ENCODE data around the gene ACADSB. TPM values are rescaled to one million over a fixed set of nuclear protein-coding genes. Genes with fewer than 3 reads are reported as not detected.

ACADSB gene
- total and polyA plus RNA-seq, 2 donors (not counting 1 experiment from before 2014, with no cell fraction given), result 6.8 to 27.8 TPM

DNA sequence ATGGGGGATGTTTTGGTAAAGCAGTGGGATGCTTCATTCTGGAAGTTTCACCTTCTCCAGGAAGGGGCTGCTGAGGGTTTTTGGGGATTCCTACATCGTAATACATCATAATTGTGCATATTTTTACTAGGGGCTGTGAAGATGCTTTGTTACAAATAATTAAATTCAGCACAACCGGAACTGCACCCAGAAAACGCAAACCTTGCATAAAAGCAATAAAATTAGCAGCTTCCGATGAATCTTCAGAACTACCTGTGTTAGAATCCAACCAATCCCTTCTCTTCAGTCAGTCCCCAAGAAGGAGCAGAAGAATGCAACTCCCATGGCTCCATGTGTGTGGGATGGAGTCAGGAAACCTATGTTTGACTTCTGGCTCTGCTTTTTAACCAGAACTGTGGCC is 78.5 kb downstream of the ACADSB start:
- CTCF ChIA-PET, result no interaction called here
- Histone ChIP-seq H3K36me3 (replicated peaks in 1 of 2; ENCODE audit: control extremely low read depth in 1 of 2, control insufficient read depth in 1 of 2, extremely low read depth in 1 of 2, insufficient read depth in 2 of 2, low read length in 1 of 2) (no peaks in the 10 kb centered on the region), H3K4me3 (ENCODE audit: control extremely low read depth in 1 of 5, extremely low read depth in 1 of 5, insufficient read depth in 1 of 5, low read depth in 2 of 5, low read length in 4 of 5) (no peak overlapping the region), H3K9me3 (ENCODE audit: control extremely low read depth in 1 of 3, control insufficient read depth in 2 of 3, insufficient read depth in 1 of 3, low read length in 2 of 3) (peaks cover 0 to 5% (median 0%) of the 10 kb centered on the region in 3 donors), H4K20me1 (ENCODE audit: control insufficient read depth, insufficient read depth, low read length, poor library complexity, severe bottlenecking) (no peaks in the 10 kb centered on the region), H3K4me1 (ENCODE audit: control insufficient read depth in 2 of 2, insufficient read depth in 2 of 2, low read length in 2 of 2) (no peaks in the 10 kb centered on the region), H3K4me2 (replicated peaks; ENCODE audit: low read depth, low read length, poor library complexity, severe bottlenecking) (no peak overlapping the region), H3K27me3 (replicated peaks in 1 of 4; ENCODE audit: control extremely low read depth in 1 of 4, control insufficient read depth in 3 of 4, insufficient read depth in 4 of 4, low read length in 3 of 4) (no peaks in the 10 kb centered on the region), H3K9ac (ENCODE audit: low read length) (no peak overlapping the region), H3K79me2 (ENCODE audit: control insufficient read depth, insufficient read depth, low read length) (no peaks in the 10 kb centered on the region), H2AFZ (ENCODE audit: insufficient read depth, low read depth, low read length, poor library complexity, severe bottlenecking) (no peak overlapping the region), H3K27ac (ENCODE audit: low read length in 2 of 2) (no peak overlapping the region)
- WGBS (ENCODE audit: insufficient coverage), result no CpG with 5 or more reads among the region's 4 CpGs
- Mint-ChIP-seq H3K27ac (no peak overlapping the region), H3K4me3 (no peak overlapping the region), H3K9me3 (ENCODE audit: insufficient read depth) (no peaks in the 10 kb centered on the region), H3K4me1 (peaks cover 2% of the 10 kb centered on the region), H3K27me3 (peaks cover 25% of the 10 kb centered on the region)
- POLR2A ChIA-PET, result no interaction called here
- intact Hi-C loops (cut with micrococcal nuclease), result no loop called here
- DNase-seq (no peak), ATAC-seq (ENCODE audit: low read depth) (no peak)
- TF ChIP-seq CTCF (IDR thresholded peaks at IDR 0.05) (no peak), EZH2 (IDR thresholded peaks at IDR 0.05; ENCODE audit: borderline replicate concordance, insufficient read depth, low read depth, low read length, poor library complexity, severe bottlenecking) (no peak)

DNA sequence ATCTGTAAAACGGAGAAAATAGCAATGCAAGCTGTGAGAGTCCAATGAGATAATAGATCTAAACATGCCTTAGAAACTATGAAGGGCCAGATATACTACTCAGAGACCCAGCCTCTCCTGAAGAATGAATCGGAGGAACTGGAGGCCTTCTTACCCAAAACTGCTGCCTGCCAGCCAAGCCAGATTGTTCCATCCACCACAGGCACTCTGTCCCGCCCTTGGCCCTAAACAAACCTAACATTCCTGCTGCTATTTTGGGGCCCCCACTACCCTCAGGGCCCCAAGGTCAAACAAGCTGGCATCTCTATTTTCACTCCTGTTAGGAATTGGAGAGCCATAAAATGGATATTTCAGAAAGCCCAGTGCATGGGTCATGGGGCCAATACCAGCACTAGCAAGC is 79.0 kb downstream of the ACADSB start:
- TF ChIP-seq CTCF (IDR thresholded peaks at IDR 0.05), result no peak
- TF ChIP-seq EZH2 (IDR thresholded peaks at IDR 0.05; ENCODE audit: borderline replicate concordance, insufficient read depth, low read depth, low read length, poor library complexity, severe bottlenecking), result no peak
- Histone ChIP-seq H3K4me1 (ENCODE audit: control insufficient read depth in 2 of 2, insufficient read depth in 2 of 2, low read length in 2 of 2) (no peaks in the 10 kb centered on the region), H4K20me1 (ENCODE audit: control insufficient read depth, insufficient read depth, low read length, poor library complexity, severe bottlenecking) (no peaks in the 10 kb centered on the region), H3K9ac (ENCODE audit: low read length) (no peak overlapping the region), H3K79me2 (ENCODE audit: control insufficient read depth, insufficient read depth, low read length) (no peaks in the 10 kb centered on the region), H3K27ac (ENCODE audit: low read length in 2 of 2) (no peak overlapping the region), H3K4me3 (ENCODE audit: control extremely low read depth in 1 of 5, extremely low read depth in 1 of 5, insufficient read depth in 1 of 5, low read depth in 2 of 5, low read length in 4 of 5) (no peak overlapping the region), H2AFZ (ENCODE audit: insufficient read depth, low read depth, low read length, poor library complexity, severe bottlenecking) (no peak overlapping the region), H3K27me3 (replicated peaks in 1 of 4; ENCODE audit: control extremely low read depth in 1 of 4, control insufficient read depth in 3 of 4, insufficient read depth in 4 of 4, low read length in 3 of 4) (peaks cover 0 to 3% (median 0%) of the 10 kb centered on the region in 4 experiments), H3K9me3 (ENCODE audit: control extremely low read depth in 1 of 3, control insufficient read depth in 2 of 3, insufficient read depth in 1 of 3, low read length in 2 of 3) (peaks cover 0 to 5% (median 0%) of the 10 kb centered on the region in 3 donors), H3K4me2 (replicated peaks; ENCODE audit: low read depth, low read length, poor library complexity, severe bottlenecking) (no peak overlapping the region), H3K36me3 (replicated peaks in 1 of 2; ENCODE audit: control extremely low read depth in 1 of 2, control insufficient read depth in 1 of 2, extremely low read depth in 1 of 2, insufficient read depth in 2 of 2, low read length in 1 of 2) (no peaks in the 10 kb centered on the region)
- DNase-seq (no peak), ATAC-seq (ENCODE audit: low read depth) (no peak)
- no peaks in the 10 kb centered on the region for H3K9me3 Mint-ChIP-seq (ENCODE audit: insufficient read depth)
- ChIA-PET CTCF (no interaction called here), POLR2A (no interaction called here)
- no peak overlapping the region for H3K4me3 Mint-ChIP-seq
- H3K27ac Mint-ChIP-seq, result no peak overlapping the region
- peaks cover 2% of the 10 kb centered on the region for H3K4me1 Mint-ChIP-seq
- H3K27me3 Mint-ChIP-seq, result peaks cover 25% of the 10 kb centered on the region
- intact Hi-C loops (cut with micrococcal nuclease), result no loop called here
- 68% methylated on average over 2 of the region's 3 CpGs for WGBS (ENCODE audit: insufficient coverage)

Measured in B cell (primary cell).